Testis (tissue), 2 donors: ENCODE measurements around the gene MET.

Source experiments
- POLR2A ChIP-seq: fragments of 450-650 bp; IDR thresholded peaks from one replicate; pipeline ENCODE4 v1.6.1; 2017; ENCODE audit warnings: antibody characterized with exemption, mild to moderate bottlenecking, moderate library complexity
- TF ChIP-seq, protein P1 (sequence below), 3 experiments: fragments of 450-650 bp in 2 of 3; fragments of 200-600 bp in 1 of 3; sonication (generic) in 1 of 3; IDR thresholded peaks; one replicate each; pipeline ENCODE4 v1.5.1; 2016 to 2019; ENCODE audit warnings: antibody characterized with exemption in 3 of 3, mild to moderate bottlenecking in 2 of 3, moderate library complexity in 1 of 3

DNA sequence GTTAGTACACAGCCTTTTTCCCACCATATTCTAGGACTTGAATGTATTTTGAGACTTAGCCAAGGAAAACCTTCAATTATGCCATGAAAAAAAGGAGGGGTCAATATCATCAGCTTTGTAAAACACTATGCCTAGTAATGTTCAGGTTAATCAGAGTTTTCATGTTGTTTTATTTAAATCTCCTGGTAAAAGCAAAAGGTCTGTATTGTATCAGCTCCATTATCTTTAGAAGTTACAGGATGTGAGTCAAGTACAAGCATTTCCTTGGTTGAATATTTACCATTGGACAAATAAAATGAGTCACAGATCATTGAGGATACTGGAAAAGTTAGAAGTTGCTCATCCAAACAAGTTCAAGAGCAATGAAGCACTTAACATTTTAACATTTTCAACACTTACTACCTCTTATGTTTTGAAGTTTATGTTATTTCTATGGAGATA is 100.4 kb downstream of the MET start:
- TF ChIP-seq, protein P1, sequence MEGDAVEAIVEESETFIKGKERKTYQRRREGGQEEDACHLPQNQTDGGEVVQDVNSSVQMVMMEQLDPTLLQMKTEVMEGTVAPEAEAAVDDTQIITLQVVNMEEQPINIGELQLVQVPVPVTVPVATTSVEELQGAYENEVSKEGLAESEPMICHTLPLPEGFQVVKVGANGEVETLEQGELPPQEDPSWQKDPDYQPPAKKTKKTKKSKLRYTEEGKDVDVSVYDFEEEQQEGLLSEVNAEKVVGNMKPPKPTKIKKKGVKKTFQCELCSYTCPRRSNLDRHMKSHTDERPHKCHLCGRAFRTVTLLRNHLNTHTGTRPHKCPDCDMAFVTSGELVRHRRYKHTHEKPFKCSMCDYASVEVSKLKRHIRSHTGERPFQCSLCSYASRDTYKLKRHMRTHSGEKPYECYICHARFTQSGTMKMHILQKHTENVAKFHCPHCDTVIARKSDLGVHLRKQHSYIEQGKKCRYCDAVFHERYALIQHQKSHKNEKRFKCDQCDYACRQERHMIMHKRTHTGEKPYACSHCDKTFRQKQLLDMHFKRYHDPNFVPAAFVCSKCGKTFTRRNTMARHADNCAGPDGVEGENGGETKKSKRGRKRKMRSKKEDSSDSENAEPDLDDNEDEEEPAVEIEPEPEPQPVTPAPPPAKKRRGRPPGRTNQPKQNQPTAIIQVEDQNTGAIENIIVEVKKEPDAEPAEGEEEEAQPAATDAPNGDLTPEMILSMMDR (IDR thresholded peaks at IDR 0.05), result no peak
- no peak for TF ChIP-seq POLR2A
